ENCODE measurements around the gene TSNAXIP1. TPM values are rescaled to one million over a fixed set of nuclear protein-coding genes. Genes with fewer than 3 reads are reported as not detected.
"Not testable (repeated sequence)": the region's sequence is repeated elsewhere in the genome, so short reads cannot be mapped to it uniquely, and the experiment has no call there.

Gene TSNAXIP1
- total and polyA plus RNA-seq, 12 donors = 0.15 to 1.2 (median 0.56) TPM

DNA sequence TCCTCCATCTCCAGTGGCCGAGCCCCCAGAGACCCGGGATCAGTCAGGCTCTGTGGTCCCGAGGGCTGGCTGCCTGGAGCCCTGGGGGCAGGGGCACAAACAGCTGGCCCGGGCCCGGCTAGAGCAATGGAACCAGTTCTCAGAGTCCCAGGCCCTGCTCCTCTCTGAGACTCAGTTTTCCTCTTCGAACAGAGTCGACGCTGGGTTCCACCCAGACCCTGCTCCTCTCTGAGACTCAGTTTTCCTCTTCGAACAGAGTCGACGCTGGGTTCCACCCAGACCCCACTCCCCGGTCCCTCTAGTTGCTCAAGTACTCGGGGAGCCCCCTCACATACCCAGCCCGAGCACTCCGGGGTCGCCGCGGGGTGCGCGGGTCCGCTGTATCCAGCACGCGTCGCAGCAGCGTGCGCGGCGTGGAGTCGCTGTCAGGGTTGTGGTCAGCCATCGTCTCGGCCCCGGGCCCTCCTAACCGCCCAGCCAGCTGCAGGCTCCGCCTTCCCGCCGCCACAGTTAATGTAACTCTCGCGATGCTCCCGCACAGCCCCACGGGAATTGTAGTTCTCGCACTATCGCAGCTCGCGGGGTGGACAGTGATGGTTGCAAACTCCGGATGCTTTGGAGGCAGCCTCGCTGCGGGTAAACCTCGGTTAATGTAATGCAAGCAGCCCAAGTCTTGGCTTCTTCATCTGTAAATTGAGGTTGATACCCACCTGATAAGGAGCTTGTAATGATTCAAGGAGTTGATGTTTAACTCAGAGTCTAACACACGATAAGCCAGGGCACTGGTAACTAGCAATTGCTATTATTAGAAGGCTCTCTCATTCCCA, 26.9 kb downstream of the TSNAXIP1 start:
- 0 to 1% methylated on average over 49 of the region's 49 CpGs for WGBS, 2 donors
- peak overlapping the region; percentile 52 to 84 (median 79) for H3K4me3 ChIP-seq
- H3K27me3 ChIP-seq = no peaks in the 10 kb centered on the region
- peaks cover 3 to 26% (median 14%) of the 10 kb centered on the region in 9 donors for H3K4me1 ChIP-seq
- peak overlapping the region in 9 of 10 donors; percentile 36 to 88 (median 70) for H3K27ac ChIP-seq
- H3K36me3 ChIP-seq = peaks cover 0 to 38% (median 12%) of the 10 kb centered on the region in 9 donors
- TF ChIP-seq, protein P1, sequence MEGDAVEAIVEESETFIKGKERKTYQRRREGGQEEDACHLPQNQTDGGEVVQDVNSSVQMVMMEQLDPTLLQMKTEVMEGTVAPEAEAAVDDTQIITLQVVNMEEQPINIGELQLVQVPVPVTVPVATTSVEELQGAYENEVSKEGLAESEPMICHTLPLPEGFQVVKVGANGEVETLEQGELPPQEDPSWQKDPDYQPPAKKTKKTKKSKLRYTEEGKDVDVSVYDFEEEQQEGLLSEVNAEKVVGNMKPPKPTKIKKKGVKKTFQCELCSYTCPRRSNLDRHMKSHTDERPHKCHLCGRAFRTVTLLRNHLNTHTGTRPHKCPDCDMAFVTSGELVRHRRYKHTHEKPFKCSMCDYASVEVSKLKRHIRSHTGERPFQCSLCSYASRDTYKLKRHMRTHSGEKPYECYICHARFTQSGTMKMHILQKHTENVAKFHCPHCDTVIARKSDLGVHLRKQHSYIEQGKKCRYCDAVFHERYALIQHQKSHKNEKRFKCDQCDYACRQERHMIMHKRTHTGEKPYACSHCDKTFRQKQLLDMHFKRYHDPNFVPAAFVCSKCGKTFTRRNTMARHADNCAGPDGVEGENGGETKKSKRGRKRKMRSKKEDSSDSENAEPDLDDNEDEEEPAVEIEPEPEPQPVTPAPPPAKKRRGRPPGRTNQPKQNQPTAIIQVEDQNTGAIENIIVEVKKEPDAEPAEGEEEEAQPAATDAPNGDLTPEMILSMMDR (IDR thresholded peaks at IDR 0.05) = no peak
- intact Hi-C loops (cut with DNase I) = loop anchor here in 2 of 10 donors (5.0 kb wide), 2 partner anchors 84 to 94 kb away; no protein-coding TSS in a partner anchor
- peak; percentile 95 to 96 for DNase-seq
- ATAC-seq = peak; percentile 94 to 99 (median 98)
- no peaks in the 10 kb centered on the region for H3K9me3 ChIP-seq

DNA sequence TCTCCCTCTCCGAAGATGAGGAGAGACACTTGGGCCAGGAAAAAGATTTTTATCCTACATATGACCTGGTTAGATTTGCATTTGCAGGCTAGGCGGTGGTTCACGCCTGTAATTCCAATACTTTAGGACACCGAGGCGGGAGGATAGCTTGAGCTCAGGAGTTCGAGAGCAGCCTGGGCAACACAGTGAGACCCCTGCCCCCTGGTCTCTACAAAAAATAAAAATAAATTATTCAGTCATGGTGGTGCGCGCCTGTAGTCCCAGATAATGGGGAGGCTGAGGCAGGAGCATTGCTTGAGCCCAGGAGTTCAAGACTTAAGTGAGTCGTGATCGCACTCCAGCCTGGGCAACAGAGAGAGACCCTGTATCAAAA, 27.5 kb downstream of the TSNAXIP1 start:
- Histone ChIP-seq H3K4me1 (peaks cover 3 to 26% (median 14%) of the 10 kb centered on the region in 9 donors), H3K36me3 (peaks cover 0 to 32% (median 12%) of the 10 kb centered on the region in 9 donors), H3K27ac (peak overlapping the region in 9 of 10 donors; percentile 36 to 88 (median 70)), H3K9me3 (no peaks in the 10 kb centered on the region), H3K4me3 (peak overlapping the region; percentile 52 to 84 (median 79)), H3K27me3 (no peaks in the 10 kb centered on the region)
- intact Hi-C loops (cut with DNase I) = loop anchor here in 2 of 10 donors (5.0 kb wide), 2 partner anchors 83 to 93 kb away; no protein-coding TSS in a partner anchor
- ATAC-seq = no peak
- WGBS, 2 donors = 72 to 83% methylated on average over 10 of the region's 10 CpGs
- TF ChIP-seq, protein P1 (IDR thresholded peaks at IDR 0.05) = no peak
- no peak for DNase-seq

DNA sequence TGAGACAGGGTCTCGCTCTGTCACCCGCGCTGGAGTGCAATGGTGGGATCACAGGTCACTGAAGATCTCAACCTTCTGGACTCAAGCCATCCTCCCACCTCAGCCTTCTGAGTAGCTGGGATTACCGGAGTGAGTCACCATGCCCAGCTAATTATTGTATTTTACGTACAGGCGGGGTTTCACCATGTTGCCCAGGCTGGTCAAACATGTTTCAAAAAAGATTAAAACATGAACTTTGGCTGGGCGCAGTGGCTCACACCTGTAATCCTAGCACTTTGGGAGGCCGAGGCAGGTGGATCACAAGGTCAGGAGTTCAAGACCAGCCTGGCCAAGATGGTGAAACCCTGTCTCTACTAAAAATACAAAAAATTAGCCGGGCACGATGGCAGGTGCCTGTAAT, 30.5 kb downstream of the TSNAXIP1 start:
- H3K4me3 ChIP-seq; ATAC-seq; H3K27ac ChIP-seq; H3K36me3 ChIP-seq; DNase-seq; intact Hi-C loops (cut with DNase I); H3K9me3 ChIP-seq; H3K27me3 ChIP-seq: not testable (repeated sequence)
- H3K4me1 ChIP-seq = peaks cover 3 to 24% (median 21%) of the 10 kb centered on the region in 9 donors
- WGBS, 2 donors = 91 to 93% methylated on average over 10 of the region's 10 CpGs

DNA sequence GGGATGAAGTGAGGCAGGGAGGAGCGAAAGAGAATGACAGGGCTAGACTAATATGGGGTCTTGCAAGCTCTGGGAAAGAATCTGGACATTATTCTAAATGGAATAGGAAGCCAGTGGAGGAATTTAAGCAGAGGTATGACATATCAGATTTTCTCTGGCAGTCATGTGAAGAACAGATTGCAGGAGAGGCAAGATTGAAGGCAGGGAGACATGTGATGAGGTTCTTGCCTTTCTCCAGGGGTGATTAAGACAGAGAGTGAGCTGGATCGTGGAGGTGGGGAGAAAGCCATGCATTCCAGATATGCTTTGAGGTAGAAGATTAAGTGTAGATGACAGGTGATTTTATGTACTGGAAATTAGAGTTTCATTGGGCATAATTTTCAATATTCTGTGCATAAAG, 31.1 kb downstream of the TSNAXIP1 start:
- H3K27me3 ChIP-seq = no peaks in the 10 kb centered on the region
- peaks cover 3 to 23% (median 17%) of the 10 kb centered on the region in 9 donors for H3K4me1 ChIP-seq
- WGBS, 2 donors = 86 to 89% methylated on average over 2 of the region's 2 CpGs
- no peak overlapping the region for H3K27ac ChIP-seq
- H3K4me3 ChIP-seq = no peak overlapping the region
- H3K36me3 ChIP-seq = no peaks in the 10 kb centered on the region
- ATAC-seq (no peak), DNase-seq (no peak)
- TF ChIP-seq, protein P1 (IDR thresholded peaks at IDR 0.05) = no peak
- no peaks in the 10 kb centered on the region for H3K9me3 ChIP-seq
- intact Hi-C loops (cut with DNase I) = no loop called here
